H9 (cell line): ENCODE measurements around the gene TNFSF18. TPM values are rescaled to one million over a fixed set of nuclear protein-coding genes. Genes with fewer than 3 reads are reported as not detected.

Experiments used
- DNase-seq: peaks from one replicate; pipeline ENCODE4 v3.0.0-alpha.2; 2017
- H2AFZ ChIP-seq: one replicate; pipeline ENCODE4 v1.6.1; 2013; ENCODE audit warnings: mild to moderate bottlenecking, low read length, control low read depth, moderate library complexity
- H2AK5ac ChIP-seq: 2 replicates; pipeline ENCODE4 v1.6.1; 2013; ENCODE audit warnings: low read length, control low read depth, mixed read lengths; ENCODE audit not compliant: insufficient read length
- H2BK120ac ChIP-seq: one replicate; pipeline ENCODE4 v1.6.1; 2013; ENCODE audit warnings: low read depth, mild to moderate bottlenecking, low read length, control low read depth, inconsistent platforms; ENCODE audit not compliant: poor library complexity, severe bottlenecking
- H2BK12ac ChIP-seq: 2 replicates; pipeline ENCODE4 v1.6.1; 2013; ENCODE audit warnings: low read length, control low read depth, mixed read lengths, low read depth; ENCODE audit not compliant: insufficient read length
- H2BK15ac ChIP-seq: 2 replicates; pipeline ENCODE4 v1.6.1; 2013; ENCODE audit warnings: low read depth, low read length, control low read depth
- H2BK20ac ChIP-seq: one replicate; pipeline ENCODE4 v1.6.1; 2013; ENCODE audit warnings: low read depth, mild to moderate bottlenecking, low read length, control low read depth, inconsistent platforms; ENCODE audit not compliant: poor library complexity, severe bottlenecking
- H2BK5ac ChIP-seq: 2 replicates; pipeline ENCODE4 v1.6.1; 2013; ENCODE audit warnings: low read length, control low read depth, mixed read lengths; ENCODE audit not compliant: insufficient read length
- H3K14ac ChIP-seq: 2 replicates; pipeline ENCODE4 v1.6.1; 2013; ENCODE audit warnings: low read length, control low read depth; ENCODE audit not compliant: insufficient read depth
- H3K18ac ChIP-seq: 2 replicates; pipeline ENCODE4 v1.6.1; 2013; ENCODE audit warnings: low read depth, mild to moderate bottlenecking, mixed read lengths, low read length, control low read depth; ENCODE audit not compliant: insufficient read length
- H3K23ac ChIP-seq: 2 replicates; pipeline ENCODE4 v1.6.1; 2013; ENCODE audit warnings: low read length, control low read depth, mixed read lengths, low read depth; ENCODE audit not compliant: insufficient read length
- H3K23me2 ChIP-seq: 2 replicates; pipeline ENCODE4 v1.6.1; 2013; ENCODE audit warnings: low read depth, mild to moderate bottlenecking, mixed read lengths, low read length, control low read depth; ENCODE audit not compliant: insufficient read length, poor library complexity, severe bottlenecking
- H3K27ac ChIP-seq: 2 replicates; pipeline ENCODE4 v1.5.1; 2013; ENCODE audit warnings: low read length, control low read depth, mixed read lengths, low read depth; ENCODE audit not compliant: insufficient read length
- H3K27me3 ChIP-seq: 2 replicates; pipeline ENCODE4 v1.6.1; 2013; ENCODE audit warnings: low read length, control low read depth, inconsistent platforms; ENCODE audit not compliant: insufficient read depth
- H3K4ac ChIP-seq: 2 replicates; pipeline ENCODE4 v1.6.1; 2013; ENCODE audit warnings: low read depth, mild to moderate bottlenecking, control low read depth, inconsistent platforms, low read length, moderate library complexity
- H3K4me1 ChIP-seq: 2 replicates; pipeline ENCODE4 v1.6.1; 2013; ENCODE audit warnings: low read length, control low read depth, inconsistent platforms; ENCODE audit not compliant: insufficient read depth
- H3K4me2 ChIP-seq: 2 replicates; pipeline ENCODE4 v1.6.1; 2013; ENCODE audit warnings: low read length, control low read depth, mixed read lengths; ENCODE audit not compliant: insufficient read length, insufficient read depth
- H3K56ac ChIP-seq: 2 replicates; pipeline ENCODE4 v1.6.1; 2013; ENCODE audit warnings: low read depth, mild to moderate bottlenecking, mixed read lengths, low read length, control low read depth; ENCODE audit not compliant: insufficient read length
- H3K79me1 ChIP-seq: 2 replicates; pipeline ENCODE4 v1.6.1; 2013; ENCODE audit warnings: low read depth, mild to moderate bottlenecking, moderate library complexity, low read length, control low read depth, inconsistent platforms; ENCODE audit not compliant: insufficient read depth, poor library complexity, severe bottlenecking
- H3K79me2 ChIP-seq: 2 replicates; pipeline ENCODE4 v1.6.1; 2013; ENCODE audit warnings: low read length, control low read depth, inconsistent platforms; ENCODE audit not compliant: insufficient read depth
- H3K9ac ChIP-seq: 2 replicates; pipeline ENCODE4 v1.6.1; 2013; ENCODE audit warnings: low read length, control low read depth, mixed read lengths; ENCODE audit not compliant: insufficient read length; ENCODE audit errors: extremely low read depth
- H3K9me3 ChIP-seq: one replicate; pipeline ENCODE4 v1.6.1; 2013; ENCODE audit warnings: low read depth, low read length, inconsistent platforms; ENCODE audit not compliant: control insufficient read depth
- H3T11ph ChIP-seq: one replicate; pipeline ENCODE4 v1.6.1; 2013; ENCODE audit warnings: mild to moderate bottlenecking, low read length, control low read depth, inconsistent platforms
- H4K20me1 ChIP-seq: one replicate; pipeline ENCODE4 v1.6.1; 2013; ENCODE audit not compliant: control insufficient read depth, insufficient read length, insufficient read depth
- H4K5ac ChIP-seq: 2 replicates; pipeline ENCODE4 v1.6.1; 2013; ENCODE audit warnings: low read depth, mild to moderate bottlenecking, mixed read lengths, low read length, control low read depth; ENCODE audit not compliant: insufficient read length
- H4K8ac ChIP-seq: replicated peaks from 2 replicates; pipeline ENCODE4 v1.6.1; 2013; ENCODE audit warnings: low read length, control low read depth, mixed read lengths, low read depth; ENCODE audit not compliant: insufficient read length
- H4K91ac ChIP-seq: 2 replicates; pipeline ENCODE4 v1.6.1; 2013; ENCODE audit warnings: low read depth, mild to moderate bottlenecking, moderate library complexity, mixed read lengths, low read length, control low read depth; ENCODE audit not compliant: insufficient read length
- H3K27ac Mint-ChIP-seq, 3 experiments: 2 replicates in 2 of 3; 3 replicates in 1 of 3; pipeline ENCODE4 v1.8.0; 2020 to 2021; ENCODE audit warnings: mixed read lengths in 3 of 3, mild to moderate bottlenecking in 1 of 3, moderate library complexity in 1 of 3
- H3K27me3 Mint-ChIP-seq: 2 replicates; pipeline ENCODE4 v1.8.0; 2021; ENCODE audit warnings: low read depth, mild to moderate bottlenecking, moderate library complexity, mixed read lengths
- H3K36me3 Mint-ChIP-seq, 3 experiments: 2 replicates in 2 of 3; 3 replicates in 1 of 3; pipeline ENCODE4 v1.8.0; 2020 to 2021; ENCODE audit warnings: low read depth in 3 of 3, mixed read lengths in 3 of 3; ENCODE audit not compliant: insufficient read depth in 1 of 3
- H3K4me1 Mint-ChIP-seq, 2 experiments: 2 replicates each; pipeline ENCODE4 v1.8.0; 2020; ENCODE audit warnings: mixed read lengths in 2 of 2
- H3K4me3 Mint-ChIP-seq, 2 experiments: 2 replicates in 1 of 2; 3 replicates in 1 of 2; pipeline ENCODE4 v1.8.0; 2020 to 2021; ENCODE audit warnings: mild to moderate bottlenecking in 2 of 2, mixed read lengths in 2 of 2, moderate library complexity in 1 of 2
- H3K9me3 Mint-ChIP-seq, 2 experiments: 2 replicates in 1 of 2; 3 replicates in 1 of 2; pipeline ENCODE4 v1.8.0; 2020; ENCODE audit warnings: mild to moderate bottlenecking in 2 of 2, mixed read lengths in 2 of 2, moderate library complexity in 1 of 2
- WGBS: extraction: QIAGEN DNeasy Blood & Tissue Kit; methylation state at CpG from one replicate; pipeline ENCODE4 v1.1.7; 2013; ENCODE audit warnings: missing lambda C conversion rate, low lambda C conversion rate, mixed read lengths; ENCODE audit not compliant: insufficient read length; ENCODE audit errors: extremely low coverage; 5-methylcytosine and 5-hydroxymethylcytosine counted together
- total RNA-seq: library from RNA; stranded (reverse); gene quantifications from 2 replicates; pipeline ENCODE4 v1.2.1, GENCODE V29; 2021
- TF ChIP-seq, protein P1 (sequence below): fragments of 200-600 bp; sonication (generic); conservative IDR thresholded peaks from 3 replicates; pipeline ENCODE4 v1.8.0; 2021; ENCODE audit warnings: antibody characterized with exemption, mild to moderate bottlenecking

The TNFSF18 gene
- total RNA-seq, 1 experiment from 2014 or later, result not detected

- Histone ChIP-seq H4K20me1 (no peaks in the 10 kb centered on the region), H3K4me2 (no peak overlapping the region), H2BK12ac (no peak overlapping the region), H2BK5ac (no peak overlapping the region), H3K27ac (no peak overlapping the region), H4K8ac (no peak overlapping the region), H3K23me2 (no peaks in the 10 kb centered on the region), H3K18ac (no peak overlapping the region), H3K79me2 (no peaks in the 10 kb centered on the region), H3K27me3 (no peaks in the 10 kb centered on the region), H2BK20ac (no peak overlapping the region), H2BK120ac (no peak overlapping the region), H2AK5ac (no peak overlapping the region), H3K4ac (no peak overlapping the region), H3K56ac (no peak overlapping the region), H3K9ac (no peak overlapping the region), H2AFZ (no peak overlapping the region), H3K23ac (no peak overlapping the region), H3K4me1 (no peaks in the 10 kb centered on the region), H4K5ac (no peak overlapping the region), H3T11ph (no peak overlapping the region), H2BK15ac (no peak overlapping the region), H3K14ac (no peak overlapping the region), H3K79me1 (no peaks in the 10 kb centered on the region), H3K9me3 (no peaks in the 10 kb centered on the region), H4K91ac (no peak overlapping the region)
- no peaks in the 10 kb centered on the region; the same call in 1 of the 2 replicates for H3K27me3 Mint-ChIP-seq
- no peaks in the 10 kb centered on the region for H3K36me3 Mint-ChIP-seq
- no CpG with 5 or more reads among the region's 1 CpG for WGBS
- no peak overlapping the region for H3K4me3 Mint-ChIP-seq
- peaks cover 3 to 6% of the 10 kb centered on the region in 2 experiments; a peak in 2 of 5 replicates for H3K9me3 Mint-ChIP-seq
- no peak overlapping the region for H3K27ac Mint-ChIP-seq
- TF ChIP-seq, protein P1, sequence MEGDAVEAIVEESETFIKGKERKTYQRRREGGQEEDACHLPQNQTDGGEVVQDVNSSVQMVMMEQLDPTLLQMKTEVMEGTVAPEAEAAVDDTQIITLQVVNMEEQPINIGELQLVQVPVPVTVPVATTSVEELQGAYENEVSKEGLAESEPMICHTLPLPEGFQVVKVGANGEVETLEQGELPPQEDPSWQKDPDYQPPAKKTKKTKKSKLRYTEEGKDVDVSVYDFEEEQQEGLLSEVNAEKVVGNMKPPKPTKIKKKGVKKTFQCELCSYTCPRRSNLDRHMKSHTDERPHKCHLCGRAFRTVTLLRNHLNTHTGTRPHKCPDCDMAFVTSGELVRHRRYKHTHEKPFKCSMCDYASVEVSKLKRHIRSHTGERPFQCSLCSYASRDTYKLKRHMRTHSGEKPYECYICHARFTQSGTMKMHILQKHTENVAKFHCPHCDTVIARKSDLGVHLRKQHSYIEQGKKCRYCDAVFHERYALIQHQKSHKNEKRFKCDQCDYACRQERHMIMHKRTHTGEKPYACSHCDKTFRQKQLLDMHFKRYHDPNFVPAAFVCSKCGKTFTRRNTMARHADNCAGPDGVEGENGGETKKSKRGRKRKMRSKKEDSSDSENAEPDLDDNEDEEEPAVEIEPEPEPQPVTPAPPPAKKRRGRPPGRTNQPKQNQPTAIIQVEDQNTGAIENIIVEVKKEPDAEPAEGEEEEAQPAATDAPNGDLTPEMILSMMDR, result no peak
- no peak for DNase-seq
- H3K4me1 Mint-ChIP-seq, result no peaks in the 10 kb centered on the region
These were observed 26.2 kb downstream of the TNFSF18 start for GRCh38 chr1:173024543-173024942.
